Measurements from ENCODE around the gene TRIM62. TPM values are rescaled to one million over a fixed set of nuclear protein-coding genes. Genes with fewer than 3 reads are reported as not detected.

Gene TRIM62
- polyA plus RNA-seq, 1 experiment = 4.5 TPM

- CTCF ChIA-PET = interaction anchor here (0.7 kb wide), 2 partner anchors 29 to 212 kb away, joined by 3 to 4 read pairs; no protein-coding TSS in a partner anchor
- POLR2A ChIA-PET = interaction anchor here (1.5 kb wide), 1 partner anchor 45 kb away, joined by 6 read pairs; no protein-coding TSS in a partner anchor
- Histone ChIP-seq H3K9me3 (ENCODE audit: control insufficient read depth, insufficient read depth, low read length) (no peaks in the 10 kb centered on the region), H3K27me3 (ENCODE audit: control insufficient read depth, insufficient read depth, low read length) (no peaks in the 10 kb centered on the region), H3K27ac (ENCODE audit: low read depth, low read length) (peak overlapping the region; percentile 100), H3K4me3 (ENCODE audit: low read depth, low read length) (no peak overlapping the region)
- no peak for TF ChIP-seq CTCF (IDR thresholded peaks at IDR 0.05; ENCODE audit: low read depth, low read length)
- no peak for DNase-seq (ENCODE audit: low read depth, low spot score)
Measured at GRCh38 chr1:33098371-33098770, 83.5 kb downstream of the TRIM62 start.

GRCh38 chr1:33097762-33098161 is 84.1 kb downstream of the TRIM62 start:
- no peak for TF ChIP-seq CTCF (IDR thresholded peaks at IDR 0.05; ENCODE audit: low read depth, low read length)
- CTCF ChIA-PET = interaction anchor here (0.7 to 4.5 kb wide), 2 partner anchors 14 to 29 kb away, joined by 4 to 58 read pairs; partner anchors contain the start of gene AZIN2

GRCh38 chr1:33097137-33097611 is 84.7 kb downstream of the TRIM62 start:
- Histone ChIP-seq H3K27ac (ENCODE audit: low read depth, low read length) (peak overlapping the region; percentile 85), H3K27me3 (ENCODE audit: control insufficient read depth, insufficient read depth, low read length) (no peaks in the 10 kb centered on the region), H3K4me3 (ENCODE audit: low read depth, low read length) (no peak overlapping the region), H3K9me3 (ENCODE audit: control insufficient read depth, insufficient read depth, low read length) (no peaks in the 10 kb centered on the region)
- CTCF ChIA-PET = interaction anchor here (0.5 to 4.5 kb wide), 6 partner anchors 13 to 374 kb away, joined by 3 to 58 read pairs (median 6); partner anchors contain the start of gene AZIN2
- POLR2A ChIA-PET = interaction anchor here (1.1 to 1.4 kb wide), 2 partner anchors 30 to 84 kb away, joined by 3 to 4 read pairs; partner anchors contain the start of gene TRIM62
- no peak for DNase-seq (ENCODE audit: low read depth, low spot score)
- TF ChIP-seq CTCF (IDR thresholded peaks at IDR 0.05; ENCODE audit: low read depth, low read length) = no peak

More at GRCh38 chr1:33097762-33098161, 84.1 kb downstream of the TRIM62 start:
- POLR2A ChIA-PET = no interaction called here
- Histone ChIP-seq H3K27ac (ENCODE audit: low read depth, low read length) (peak overlapping the region; percentile 85), H3K9me3 (ENCODE audit: control insufficient read depth, insufficient read depth, low read length) (no peaks in the 10 kb centered on the region), H3K4me3 (ENCODE audit: low read depth, low read length) (no peak overlapping the region), H3K27me3 (ENCODE audit: control insufficient read depth, insufficient read depth, low read length) (no peaks in the 10 kb centered on the region)
- DNase-seq (ENCODE audit: low read depth, low spot score) = no peak

GRCh38 chr1:33096363-33097005 is 85.4 kb downstream of the TRIM62 start:
- ChIA-PET POLR2A (interaction anchor here (0.6 to 1.4 kb wide), 3 partner anchors 18 to 85 kb away, joined by 3 to 7 read pairs (median 4); partner anchors contain the start of gene TRIM62), CTCF (interaction anchor here (0.5 to 4.5 kb wide), 10 partner anchors 13 to 375 kb away, joined by 3 to 58 read pairs (median 6); partner anchors contain the start of gene AZIN2)
- H3K27ac ChIP-seq (ENCODE audit: low read depth, low read length) = peak overlapping the region; percentile 81
- DNase-seq (ENCODE audit: low read depth, low spot score) = peak; percentile 39
- no peaks in the 10 kb centered on the region for H3K9me3 ChIP-seq (ENCODE audit: control insufficient read depth, insufficient read depth, low read length)
- TF ChIP-seq CTCF (IDR thresholded peaks at IDR 0.05; ENCODE audit: low read depth, low read length) = no peak
- no peaks in the 10 kb centered on the region for H3K27me3 ChIP-seq (ENCODE audit: control insufficient read depth, insufficient read depth, low read length)
- H3K4me3 ChIP-seq (ENCODE audit: low read depth, low read length) = no peak overlapping the region

Other genes starting within 250 kb of the TRIM62 start
- gene RNF19B, start 217.2 kb downstream of the TRIM62 start, polyA plus RNA-seq (2011; rRNA removed) = 8.5 and 10.1 TPM in 2 replicates
- 129 TPM in 2 replicates for gene AK2, start 145.2 kb downstream of the TRIM62 start, polyA plus RNA-seq (2011; rRNA removed)
- 7.0 and 7.8 TPM in 2 replicates for gene AZIN2, start 100.9 kb downstream of the TRIM62 start, polyA plus RNA-seq (2011; rRNA removed)
- 9.0 and 11.8 TPM in 2 replicates for gene ZNF362, start 74.4 kb upstream of the TRIM62 start, polyA plus RNA-seq (2011; rRNA removed)
- not detected in 2 replicates for gene A3GALT2, start 139.1 kb upstream of the TRIM62 start, polyA plus RNA-seq (2011; rRNA removed)
- gene PHC2, start 249.1 kb upstream of the TRIM62 start, polyA plus RNA-seq (2011; rRNA removed) = 47.1 and 78.6 TPM in 2 replicates